KMS-11 (cell line): Measurements from ENCODE around the gene SPATA16.

ENCODE experiments used
- H2AFZ ChIP-seq: fragments of 200-600 bp; sonication (generic); 2 replicates; pipeline ENCODE4 v1.6.1; 2016; ENCODE audit warnings: antibody characterized with exemption, mixed run types, low read depth
- H3K27ac ChIP-seq: fragments of 200-600 bp; sonication (generic); 2 replicates; pipeline ENCODE4 v1.6.1; 2016; ENCODE audit warnings: mild to moderate bottlenecking, mixed run types
- H3K27me3 ChIP-seq: fragments of 200-600 bp; sonication (generic); 2 replicates; pipeline ENCODE4 v1.6.1; 2017; ENCODE audit warnings: mild to moderate bottlenecking, low read depth, mixed run types, moderate library complexity; ENCODE audit not compliant: insufficient read depth
- H3K36me3 ChIP-seq: fragments of 200-600 bp; sonication (generic); 2 replicates; pipeline ENCODE4 v1.6.1; 2017; ENCODE audit warnings: mild to moderate bottlenecking, mixed run types; ENCODE audit not compliant: insufficient read depth
- H3K4me1 ChIP-seq: fragments of 200-600 bp; sonication (generic); 2 replicates; pipeline ENCODE4 v1.6.1; 2016; ENCODE audit warnings: mild to moderate bottlenecking, low read depth, mixed run types; ENCODE audit not compliant: poor library complexity, severe bottlenecking
- H3K4me2 ChIP-seq: fragments of 200-600 bp; sonication (generic); 2 replicates; pipeline ENCODE4 v1.7.0; 2016; ENCODE audit warnings: mild to moderate bottlenecking, mixed run types
- H3K4me3 ChIP-seq: fragments of 200-600 bp; sonication (generic); IDR thresholded peaks from 2 replicates; pipeline ENCODE4 v1.6.1; 2017; ENCODE audit warnings: low read depth, low read length, mixed read lengths; ENCODE audit not compliant: insufficient read depth
- H3K79me2 ChIP-seq: fragments of 200-600 bp; sonication (generic); 2 replicates; pipeline ENCODE4 v1.6.1; 2016; ENCODE audit warnings: low read depth, mixed run types; ENCODE audit not compliant: insufficient read depth
- H3K9ac ChIP-seq: fragments of 200-600 bp; sonication (generic); 2 replicates; pipeline ENCODE4 v1.6.1; 2016; ENCODE audit warnings: mild to moderate bottlenecking, mixed run types
- H4K20me1 ChIP-seq: fragments of 200-600 bp; sonication (generic); 2 replicates; pipeline ENCODE4 v1.6.1; 2016; ENCODE audit warnings: mild to moderate bottlenecking, mixed run types; ENCODE audit not compliant: insufficient read depth
- TF ChIP-seq, protein P1 (sequence below): fragments of 200-600 bp; sonication (generic); conservative IDR thresholded peaks from 2 replicates; pipeline ENCODE4 v1.6.1; 2017; ENCODE audit warnings: low read depth, mild to moderate bottlenecking, antibody characterized with exemption, low read length, moderate library complexity, mixed read lengths

The SPATA16 gene

GRCh38 chr3:172989373-172989772 is 151.7 kb downstream of the SPATA16 start:
- Histone ChIP-seq H3K9ac (no peak overlapping the region), H3K4me3 (no peak overlapping the region), H3K27me3 (no peaks in the 10 kb centered on the region), H4K20me1 (no peaks in the 10 kb centered on the region), H3K79me2 (no peaks in the 10 kb centered on the region), H3K36me3 (no peaks in the 10 kb centered on the region), H2AFZ (no peak overlapping the region), H3K27ac (no peak overlapping the region), H3K4me1 (peaks cover 5% of the 10 kb centered on the region), H3K4me2 (no peak overlapping the region)
- TF ChIP-seq, protein P1, sequence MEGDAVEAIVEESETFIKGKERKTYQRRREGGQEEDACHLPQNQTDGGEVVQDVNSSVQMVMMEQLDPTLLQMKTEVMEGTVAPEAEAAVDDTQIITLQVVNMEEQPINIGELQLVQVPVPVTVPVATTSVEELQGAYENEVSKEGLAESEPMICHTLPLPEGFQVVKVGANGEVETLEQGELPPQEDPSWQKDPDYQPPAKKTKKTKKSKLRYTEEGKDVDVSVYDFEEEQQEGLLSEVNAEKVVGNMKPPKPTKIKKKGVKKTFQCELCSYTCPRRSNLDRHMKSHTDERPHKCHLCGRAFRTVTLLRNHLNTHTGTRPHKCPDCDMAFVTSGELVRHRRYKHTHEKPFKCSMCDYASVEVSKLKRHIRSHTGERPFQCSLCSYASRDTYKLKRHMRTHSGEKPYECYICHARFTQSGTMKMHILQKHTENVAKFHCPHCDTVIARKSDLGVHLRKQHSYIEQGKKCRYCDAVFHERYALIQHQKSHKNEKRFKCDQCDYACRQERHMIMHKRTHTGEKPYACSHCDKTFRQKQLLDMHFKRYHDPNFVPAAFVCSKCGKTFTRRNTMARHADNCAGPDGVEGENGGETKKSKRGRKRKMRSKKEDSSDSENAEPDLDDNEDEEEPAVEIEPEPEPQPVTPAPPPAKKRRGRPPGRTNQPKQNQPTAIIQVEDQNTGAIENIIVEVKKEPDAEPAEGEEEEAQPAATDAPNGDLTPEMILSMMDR: no peak

DNA sequence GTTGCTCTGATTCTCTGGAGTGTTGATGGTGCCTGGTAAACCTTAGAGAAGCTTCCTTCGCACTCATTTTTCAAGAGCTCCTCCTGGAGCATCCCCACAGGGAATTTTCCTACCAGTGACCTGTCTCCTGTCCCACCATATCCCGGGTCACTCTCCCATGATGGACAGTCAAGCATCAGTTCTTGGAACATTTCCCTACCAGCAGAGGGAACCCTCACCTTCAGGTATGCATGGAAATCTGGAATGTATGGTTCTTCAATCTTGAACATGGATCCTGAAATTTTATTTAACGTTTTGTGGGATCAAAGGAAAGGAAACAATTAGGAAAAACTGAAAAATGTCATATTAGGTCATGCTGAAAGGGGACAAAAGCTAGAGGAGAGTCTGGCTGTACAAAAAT is 153.8 kb downstream of the SPATA16 start:
- no peak overlapping the region for H3K4me3 ChIP-seq
- TF ChIP-seq, protein P1: peak; percentile 33; the same call in 1 of the 2 replicates
- no peak overlapping the region for H3K9ac ChIP-seq
- H3K27ac ChIP-seq: no peak overlapping the region
- no peaks in the 10 kb centered on the region for H3K36me3 ChIP-seq
- H3K27me3 ChIP-seq: no peaks in the 10 kb centered on the region
- no peak overlapping the region for H3K4me2 ChIP-seq
- H4K20me1 ChIP-seq: no peaks in the 10 kb centered on the region
- H2AFZ ChIP-seq: no peak overlapping the region
- peaks cover 5% of the 10 kb centered on the region for H3K4me1 ChIP-seq
- no peaks in the 10 kb centered on the region for H3K79me2 ChIP-seq

- Histone ChIP-seq H3K4me3 (no peak overlapping the region), H3K36me3 (no peaks in the 10 kb centered on the region), H2AFZ (no peak overlapping the region), H3K27ac (no peak overlapping the region), H3K4me2 (no peak overlapping the region), H3K79me2 (no peaks in the 10 kb centered on the region), H3K4me1 (no peaks in the 10 kb centered on the region), H4K20me1 (no peaks in the 10 kb centered on the region), H3K27me3 (no peaks in the 10 kb centered on the region), H3K9ac (no peak overlapping the region)
- TF ChIP-seq, protein P1: no peak
Measured at GRCh38 chr3:172984914-172985313, 156.1 kb downstream of the SPATA16 start.

DNA sequence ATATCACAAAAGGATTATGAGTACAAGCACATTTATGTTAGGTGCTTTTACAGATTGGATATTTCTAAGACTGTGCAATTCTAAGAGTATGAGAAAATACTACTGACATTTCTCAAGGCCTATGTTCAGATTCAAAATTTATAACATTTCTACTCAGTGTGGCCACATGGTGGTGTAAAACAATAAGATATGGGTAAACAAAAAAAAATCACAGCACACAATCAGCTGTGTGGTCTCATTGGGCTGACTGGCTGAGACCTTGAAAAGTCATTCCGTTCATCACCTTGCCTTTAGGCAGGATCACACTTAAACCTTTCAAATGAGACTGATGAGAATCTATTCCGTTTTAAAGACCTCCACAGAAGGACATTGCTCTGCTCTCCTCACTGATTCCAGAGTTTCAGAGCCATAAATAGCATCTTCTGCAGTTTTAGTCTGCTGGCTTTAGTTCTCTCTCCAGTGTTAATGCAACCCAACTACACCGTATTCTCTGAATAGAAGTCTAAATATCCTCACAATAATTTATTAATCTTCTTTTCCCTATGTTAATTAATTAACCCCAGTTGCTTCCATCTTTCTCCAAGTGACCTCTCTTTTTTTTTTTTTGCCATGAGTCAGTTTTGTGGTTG is 158.2 kb downstream of the SPATA16 start:
- no peaks in the 10 kb centered on the region for H3K79me2 ChIP-seq
- H3K27ac ChIP-seq: no peak overlapping the region
- H3K4me3 ChIP-seq: no peak overlapping the region
- no peak overlapping the region for H2AFZ ChIP-seq
- H3K27me3 ChIP-seq: no peaks in the 10 kb centered on the region
- no peaks in the 10 kb centered on the region for H4K20me1 ChIP-seq
- TF ChIP-seq, protein P1: no peak
- no peaks in the 10 kb centered on the region for H3K36me3 ChIP-seq
- no peak overlapping the region for H3K4me2 ChIP-seq
- H3K4me1 ChIP-seq: no peaks in the 10 kb centered on the region
- H3K9ac ChIP-seq: no peak overlapping the region
